GM21576 (cell line): ENCODE data around the gene LTBR.

Source experiments
- ATAC-seq: cut with Tn5 transposase; IDR thresholded peaks from one replicate; pipeline ENCODE4 v1.9.1; 2021; ENCODE audit warnings: mild to moderate bottlenecking, moderate library complexity; ENCODE audit not compliant: unreplicated experiment

Gene LTBR

GRCh38 chr12:6346235-6346832 is 37.6 kb upstream of the LTBR start:
- ATAC-seq, result no peak

GRCh38 chr12:6346942-6347341 is 37.0 kb upstream of the LTBR start:
- ATAC-seq, result no peak

GRCh38 chr12:6347367-6348338 is 36.3 kb upstream of the LTBR start:
- no peak for ATAC-seq

GRCh38 chr12:6351622-6352021 is 32.3 kb upstream of the LTBR start:
- ATAC-seq, result no peak

GRCh38 chr12:6352193-6353173 is 31.5 kb upstream of the LTBR start:
- no peak for ATAC-seq

- ATAC-seq, result no peak
Observed at GRCh38 chr12:6354495-6355393, 29.2 kb upstream of the LTBR start.

GRCh38 chr12:6355491-6356373 is 28.2 kb upstream of the LTBR start:
- no peak for ATAC-seq

- ATAC-seq, result no peak
Observed at GRCh38 chr12:6356374-6356820, 27.6 kb upstream of the LTBR start.

GRCh38 chr12:6358881-6359280 is 25.1 kb upstream of the LTBR start:
- ATAC-seq, result no peak

- ATAC-seq, result no peak
Observed at GRCh38 chr12:6360080-6360571, 23.8 kb upstream of the LTBR start.

- no peak for ATAC-seq
Observed at GRCh38 chr12:6360578-6361490, 23.1 kb upstream of the LTBR start.

- ATAC-seq, result no peak
Observed at GRCh38 chr12:6361834-6362233, 22.1 kb upstream of the LTBR start.

GRCh38 chr12:6362403-6362802 is 21.6 kb upstream of the LTBR start:
- no peak for ATAC-seq

- no peak for ATAC-seq
Observed at GRCh38 chr12:6363010-6363329, 21.0 kb upstream of the LTBR start.

- ATAC-seq, result no peak
Observed at GRCh38 chr12:6363330-6364043, 20.5 kb upstream of the LTBR start.

GRCh38 chr12:6364044-6364374 is 20.0 kb upstream of the LTBR start:
- no peak for ATAC-seq
